H7 (cell line): ENCODE results near the gene SPATS2L. TPM values are rescaled to one million over a fixed set of nuclear protein-coding genes. Genes with fewer than 3 reads are reported as not detected.

Experiments used
- DNase-seq: peaks from one replicate; pipeline ENCODE4 v3.0.0; 2012
- H3K27me3 ChIP-seq: 2 replicates; pipeline ENCODE4 v1.6.0; 2011; ENCODE audit warnings: mild to moderate bottlenecking, low read length; ENCODE audit not compliant: control insufficient read depth, insufficient read depth
- H3K36me3 ChIP-seq: replicated peaks from 2 replicates; pipeline ENCODE4 v1.5.1; 2011; ENCODE audit warnings: low read length; ENCODE audit not compliant: control insufficient read depth, insufficient read depth
- H3K4me3 ChIP-seq: 2 replicates; pipeline ENCODE4 v1.5.1; 2011; ENCODE audit warnings: low read depth, mild to moderate bottlenecking, control low read depth, low read length, moderate library complexity; ENCODE audit not compliant: insufficient read depth
- total RNA-seq: library from RNA; depleted of rRNA; stranded (reverse); fragments of >200 nt; shearing (Covaris generic); gene quantifications from 2 replicates; pipeline ENCODE4 v1.2.3, GENCODE V29; 2014

The SPATS2L gene
- total RNA-seq, 1 experiment from 2014 or later = 106 TPM

- Histone ChIP-seq H3K36me3 (peaks cover 14% of the 10 kb centered on the region), H3K27me3 (no peaks in the 10 kb centered on the region)
Measured at GRCh38 chr2:200443376-200443775, 136.9 kb downstream of the SPATS2L start.

GRCh38 chr2:200443916-200444315 is 137.4 kb downstream of the SPATS2L start:
- no peak for DNase-seq
- Histone ChIP-seq H3K36me3 (peaks cover 11% of the 10 kb centered on the region), H3K4me3 (no peak overlapping the region), H3K27me3 (no peaks in the 10 kb centered on the region)

More at GRCh38 chr2:200443376-200443775, 136.9 kb downstream of the SPATS2L start:
- no peak for DNase-seq
- no peak overlapping the region for H3K4me3 ChIP-seq

- no peak for DNase-seq
- H3K4me3 ChIP-seq = no peak overlapping the region
- peaks cover 11% of the 10 kb centered on the region for H3K36me3 ChIP-seq
- H3K27me3 ChIP-seq = no peaks in the 10 kb centered on the region
Measured at GRCh38 chr2:200444530-200444929, 138.0 kb downstream of the SPATS2L start.

GRCh38 chr2:200445284-200445683 is 138.8 kb downstream of the SPATS2L start:
- peaks cover 12% of the 10 kb centered on the region for H3K36me3 ChIP-seq
- no peak for DNase-seq
- no peaks in the 10 kb centered on the region for H3K27me3 ChIP-seq
- H3K4me3 ChIP-seq = no peak overlapping the region

GRCh38 chr2:200446612-200447011 is 140.1 kb downstream of the SPATS2L start:
- no peaks in the 10 kb centered on the region for H3K27me3 ChIP-seq
- no peak for DNase-seq
- no peak overlapping the region for H3K4me3 ChIP-seq
- peaks cover 9% of the 10 kb centered on the region for H3K36me3 ChIP-seq

- H3K36me3 ChIP-seq = peaks cover 5% of the 10 kb centered on the region
- DNase-seq = no peak
- no peak overlapping the region for H3K4me3 ChIP-seq
- H3K27me3 ChIP-seq = no peaks in the 10 kb centered on the region
Measured at GRCh38 chr2:200447139-200447855, 140.8 kb downstream of the SPATS2L start.

GRCh38 chr2:200448455-200448854 is 142.0 kb downstream of the SPATS2L start:
- Histone ChIP-seq H3K36me3 (peaks cover 3% of the 10 kb centered on the region), H3K4me3 (no peak overlapping the region), H3K27me3 (no peaks in the 10 kb centered on the region)
- no peak for DNase-seq

- DNase-seq = no peak
- peaks cover 3% of the 10 kb centered on the region; the same call in 1 of the 2 replicates for H3K36me3 ChIP-seq
- H3K4me3 ChIP-seq = no peak overlapping the region
- H3K27me3 ChIP-seq = no peaks in the 10 kb centered on the region
Measured at GRCh38 chr2:200449149-200449548, 142.7 kb downstream of the SPATS2L start.

- Histone ChIP-seq H3K4me3 (no peak overlapping the region), H3K27me3 (no peaks in the 10 kb centered on the region), H3K36me3 (peaks cover 4% of the 10 kb centered on the region; the same call in 1 of the 2 replicates)
- no peak for DNase-seq
Measured at GRCh38 chr2:200450288-200450687, 143.8 kb downstream of the SPATS2L start.

GRCh38 chr2:200451511-200451910 is 145.0 kb downstream of the SPATS2L start:
- no peak overlapping the region for H3K4me3 ChIP-seq
- DNase-seq = no peak
- H3K36me3 ChIP-seq = peaks cover 4% of the 10 kb centered on the region; the same call in 1 of the 2 replicates
- H3K27me3 ChIP-seq = no peaks in the 10 kb centered on the region

GRCh38 chr2:200452377-200452776 is 145.9 kb downstream of the SPATS2L start:
- Histone ChIP-seq H3K36me3 (peaks cover 4% of the 10 kb centered on the region; the same call in 1 of the 2 replicates), H3K27me3 (no peaks in the 10 kb centered on the region), H3K4me3 (no peak overlapping the region)
- no peak for DNase-seq

GRCh38 chr2:200453142-200453852 is 146.8 kb downstream of the SPATS2L start:
- Histone ChIP-seq H3K27me3 (no peaks in the 10 kb centered on the region), H3K36me3 (peaks cover 3% of the 10 kb centered on the region; the same call in 1 of the 2 replicates), H3K4me3 (no peak overlapping the region)
- DNase-seq = no peak

GRCh38 chr2:200453853-200454534 is 147.5 kb downstream of the SPATS2L start:
- H3K27me3 ChIP-seq = no peaks in the 10 kb centered on the region
- H3K4me3 ChIP-seq = no peak overlapping the region
- peaks cover 3% of the 10 kb centered on the region; the same call in 1 of the 2 replicates for H3K36me3 ChIP-seq
- no peak for DNase-seq

GRCh38 chr2:200454927-200455801 is 148.7 kb downstream of the SPATS2L start:
- H3K36me3 ChIP-seq = peaks cover 8% of the 10 kb centered on the region
- no peaks in the 10 kb centered on the region for H3K27me3 ChIP-seq
- DNase-seq = no peak
- no peak overlapping the region for H3K4me3 ChIP-seq
